ENCODE results near the gene PSMB4. TPM values are rescaled to one million over a fixed set of nuclear protein-coding genes. Genes with fewer than 3 reads are reported as not detected.
"Not testable (repeated sequence)": the region's sequence is repeated elsewhere in the genome, so short reads cannot be mapped to it uniquely, and the experiment has no call there.

Gene PSMB4
- total RNA-seq, 1 donor from 2014 or later, result 205 TPM

- DNase-seq (ENCODE audit: low spot score), result peak; percentile 14
These were observed 8.9 kb upstream of the PSMB4 start for GRCh38 chr1:151390221-151391078.

DNA sequence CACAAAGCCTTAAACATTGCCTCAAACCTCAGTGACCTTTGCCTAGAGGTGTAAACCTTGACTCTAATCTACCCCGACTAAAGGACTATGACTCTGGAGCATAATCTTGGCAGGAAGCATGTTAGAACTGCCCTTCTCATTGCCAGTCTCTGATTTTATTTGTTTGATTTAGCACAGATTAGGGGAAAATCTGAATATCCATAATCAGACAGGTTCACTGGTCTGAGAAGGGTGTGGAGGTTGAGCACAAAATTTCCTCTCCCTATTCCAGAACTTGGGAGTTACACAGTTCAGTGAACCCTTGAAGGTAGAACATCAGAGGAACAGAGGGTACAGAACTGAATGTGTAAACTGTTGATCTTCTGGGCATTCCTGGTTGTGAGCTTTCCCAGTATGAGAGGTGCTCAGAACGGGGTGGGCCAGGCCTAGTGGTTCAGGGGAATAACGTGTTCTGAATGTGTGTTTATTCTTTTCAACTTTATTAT, 8.3 kb upstream of the PSMB4 start:
- peak; percentile 3 for DNase-seq (ENCODE audit: low spot score)

- no peak for DNase-seq (ENCODE audit: low spot score)
These were observed 5.8 kb upstream of the PSMB4 start for GRCh38 chr1:151393583-151393982.

DNA sequence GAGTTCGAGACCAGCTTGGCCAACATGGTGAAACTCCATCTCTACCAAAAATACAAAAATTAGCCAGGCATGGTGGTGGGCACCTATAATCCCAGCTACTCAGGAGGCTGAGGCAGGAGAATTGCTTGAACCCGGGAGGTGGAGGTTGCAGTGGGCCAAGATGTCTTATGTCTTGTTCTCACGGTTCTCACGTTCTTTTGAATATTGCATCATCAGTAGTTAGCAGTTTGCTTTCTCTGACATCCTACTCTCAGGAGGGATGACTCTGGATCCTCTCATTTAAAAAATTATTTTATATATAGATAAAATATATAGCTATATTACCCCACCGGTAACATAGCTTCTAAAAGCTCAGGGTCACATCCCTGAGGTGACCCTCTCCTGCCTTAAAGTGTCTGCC, 3.1 kb upstream of the PSMB4 start:
- peak; percentile 13 for DNase-seq (ENCODE audit: low spot score)

- no peak for DNase-seq (ENCODE audit: low spot score)
These were observed 1.9 kb downstream of the PSMB4 start for GRCh38 chr1:151401125-151401788.

DNA sequence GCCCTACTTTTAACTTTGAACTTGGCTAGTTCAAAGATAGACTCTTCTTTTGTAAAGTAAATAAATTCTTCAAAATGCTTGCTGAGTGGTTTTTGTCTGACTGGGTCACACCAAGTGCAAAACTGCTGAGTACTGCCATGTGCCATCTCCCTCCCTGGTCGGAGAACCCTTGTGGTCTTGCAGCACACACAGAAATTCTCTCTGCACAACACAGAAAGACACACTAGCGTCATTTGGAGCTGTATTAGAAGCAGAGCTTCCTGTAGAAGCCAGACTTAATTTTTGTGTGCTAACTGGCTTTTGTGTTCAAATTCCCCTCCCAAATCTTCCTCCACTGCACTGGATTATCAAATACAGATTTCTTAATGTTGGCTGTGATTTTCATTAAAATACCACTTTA, 2.5 kb downstream of the PSMB4 start:
- no peak for DNase-seq (ENCODE audit: low spot score)

- DNase-seq (ENCODE audit: low spot score), result no peak
These were observed 3.4 kb downstream of the PSMB4 start for GRCh38 chr1:151402764-151403163.

GRCh38 chr1:151403612-151404011, 4.2 kb downstream of the PSMB4 start:
- no peak for DNase-seq (ENCODE audit: low spot score)

DNA sequence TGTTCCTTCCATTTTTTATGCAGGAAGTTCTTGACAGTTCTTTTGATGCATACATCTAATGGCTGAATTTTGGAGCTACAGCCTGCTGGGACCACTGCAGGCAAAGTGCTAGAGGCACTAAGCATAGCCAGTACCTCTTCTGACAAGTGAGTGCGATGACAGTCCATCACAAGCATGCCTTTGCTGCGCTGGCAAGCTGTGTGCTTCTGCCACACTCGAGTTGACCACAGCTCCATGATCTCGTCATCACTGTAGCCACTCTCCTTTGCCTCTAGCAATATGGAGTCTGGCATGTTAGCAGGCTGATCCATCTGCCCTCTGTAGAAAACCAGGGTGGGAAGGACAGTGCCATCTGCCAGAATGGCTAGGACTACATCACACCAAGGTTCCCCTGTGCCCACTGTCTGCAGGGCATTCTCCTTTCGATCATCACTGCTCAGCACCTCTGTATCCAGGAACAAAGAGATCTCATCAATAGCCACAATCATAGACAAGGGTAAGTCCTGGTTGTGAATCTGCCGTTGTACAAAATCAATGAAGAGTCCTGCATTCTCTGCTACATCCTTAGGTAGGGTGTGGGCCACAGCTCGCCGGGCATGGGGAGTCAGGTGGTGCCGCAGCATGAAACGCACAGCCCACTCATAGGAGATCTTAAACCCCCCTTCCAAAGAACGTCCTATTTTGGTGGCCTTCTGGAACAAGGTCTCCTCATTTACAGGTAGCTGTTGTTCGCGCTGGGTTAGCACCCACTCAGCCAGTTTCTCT, 6.0 kb downstream of the PSMB4 start:
- DNase-seq (ENCODE audit: low spot score), result no peak

GRCh38 chr1:151406176-151406575, 6.8 kb downstream of the PSMB4 start:
- no peak for DNase-seq (ENCODE audit: low spot score)

- DNase-seq (ENCODE audit: low spot score), result no peak
These were observed 7.9 kb downstream of the PSMB4 start for GRCh38 chr1:151407304-151407703.

DNA sequence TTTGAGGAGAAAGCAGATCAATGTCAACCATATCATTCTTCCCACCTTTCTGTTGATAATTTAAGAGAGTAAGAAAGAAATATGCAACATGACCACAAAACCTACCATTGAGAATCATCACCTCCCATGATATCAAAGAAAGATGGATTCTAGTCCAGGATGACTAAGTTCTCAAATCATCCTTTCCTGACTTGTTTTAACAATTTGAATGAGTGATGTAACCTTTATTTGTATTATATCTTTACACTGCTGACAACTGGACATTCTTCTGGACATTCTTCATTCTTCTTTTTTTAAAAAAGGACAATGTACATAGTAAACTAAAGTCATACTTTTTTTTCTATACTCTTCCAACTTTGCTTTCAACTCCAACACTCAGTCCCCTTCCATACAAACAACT, 9.5 kb downstream of the PSMB4 start:
- DNase-seq (ENCODE audit: low spot score), result no peak

- DNase-seq (ENCODE audit: low spot score), result no peak
These were observed 12.5 kb downstream of the PSMB4 start for GRCh38 chr1:151411884-151412283.

GRCh38 chr1:151416231-151416630, 16.9 kb downstream of the PSMB4 start:
- DNase-seq (ENCODE audit: low spot score), result no peak

GRCh38 chr1:151418081-151418480, 18.7 kb downstream of the PSMB4 start:
- DNase-seq (ENCODE audit: low spot score), result no peak

- DNase-seq (ENCODE audit: low spot score), result no peak
These were observed 20.4 kb downstream of the PSMB4 start for GRCh38 chr1:151419819-151420218.

DNA sequence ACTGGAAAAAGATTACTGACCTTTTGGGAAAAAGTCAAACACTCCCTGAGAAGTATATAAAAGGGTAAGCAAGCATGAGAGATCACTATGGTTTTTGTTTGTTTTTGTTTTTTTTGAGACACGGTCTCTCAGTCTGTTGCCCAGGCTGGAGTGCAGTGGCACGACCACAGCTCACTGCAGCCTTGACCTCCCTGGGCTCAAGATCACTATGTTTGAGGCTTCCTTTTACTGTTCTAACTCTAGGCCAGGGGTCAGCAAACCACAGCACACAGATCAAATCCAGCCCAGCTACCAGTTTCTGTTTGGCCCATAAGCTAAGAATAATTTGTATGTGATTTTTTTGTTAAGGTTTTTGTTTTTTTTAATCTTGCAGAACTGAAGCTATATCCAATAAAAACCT, 25.7 kb downstream of the PSMB4 start:
- DNase-seq (ENCODE audit: low spot score), result no peak

DNA sequence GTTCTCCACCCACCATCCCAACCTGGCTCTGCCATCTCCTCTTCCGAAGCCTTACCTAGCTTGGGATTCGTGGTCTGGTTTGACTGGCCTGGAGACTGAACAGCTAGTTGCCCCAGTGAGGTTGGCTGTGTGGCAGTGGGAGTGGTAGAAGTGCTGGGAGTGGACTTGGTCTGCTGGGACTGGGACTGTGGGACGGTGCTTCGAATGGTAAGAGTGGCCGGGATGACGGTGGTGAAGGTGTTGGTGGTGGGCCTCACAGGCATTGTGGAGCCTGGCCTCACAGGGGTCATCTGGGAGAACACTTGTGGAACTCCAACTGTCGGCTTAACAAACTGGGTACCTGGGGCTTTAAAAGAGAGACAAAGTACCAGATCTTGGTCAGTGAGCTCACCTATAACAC, 28.7 kb downstream of the PSMB4 start:
- no peak for DNase-seq (ENCODE audit: low spot score)

- not testable (repeated sequence) for DNase-seq (ENCODE audit: low spot score)
These were observed 34.5 kb downstream of the PSMB4 start for GRCh38 chr1:151433827-151434226.

DNA sequence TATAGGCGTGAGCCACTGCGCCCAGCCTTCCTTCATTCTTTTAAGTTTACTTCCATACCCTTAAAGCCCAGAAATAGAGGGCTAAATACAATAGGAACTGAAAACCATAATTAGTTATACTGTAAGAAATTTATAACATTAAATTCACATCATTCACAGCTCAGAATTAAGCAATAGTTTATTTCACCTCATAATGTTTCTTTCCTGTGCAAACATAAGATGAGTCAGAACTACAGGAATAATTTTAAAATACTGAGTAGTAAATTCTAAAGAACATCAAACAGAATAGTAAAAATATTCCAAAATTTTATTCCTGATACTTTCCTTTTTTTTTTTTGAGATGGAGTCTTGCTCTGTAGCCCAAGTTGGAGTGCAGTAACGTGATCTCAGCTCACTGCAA, 35.8 kb downstream of the PSMB4 start:
- DNase-seq (ENCODE audit: low spot score), result no peak

GRCh38 chr1:151436985-151437384, 37.6 kb downstream of the PSMB4 start:
- DNase-seq (ENCODE audit: low spot score), result no peak

- not testable (repeated sequence) for DNase-seq (ENCODE audit: low spot score)
These were observed 38.0 kb downstream of the PSMB4 start for GRCh38 chr1:151437396-151437795.
